ENCODE data around the gene FAM184A. TPM values are rescaled to one million over a fixed set of nuclear protein-coding genes. Genes with fewer than 3 reads are reported as not detected.
"Not testable (repeated sequence)": the region's sequence is repeated elsewhere in the genome, so short reads cannot be mapped to it uniquely, and the experiment has no call there.

The FAM184A gene, protein sequence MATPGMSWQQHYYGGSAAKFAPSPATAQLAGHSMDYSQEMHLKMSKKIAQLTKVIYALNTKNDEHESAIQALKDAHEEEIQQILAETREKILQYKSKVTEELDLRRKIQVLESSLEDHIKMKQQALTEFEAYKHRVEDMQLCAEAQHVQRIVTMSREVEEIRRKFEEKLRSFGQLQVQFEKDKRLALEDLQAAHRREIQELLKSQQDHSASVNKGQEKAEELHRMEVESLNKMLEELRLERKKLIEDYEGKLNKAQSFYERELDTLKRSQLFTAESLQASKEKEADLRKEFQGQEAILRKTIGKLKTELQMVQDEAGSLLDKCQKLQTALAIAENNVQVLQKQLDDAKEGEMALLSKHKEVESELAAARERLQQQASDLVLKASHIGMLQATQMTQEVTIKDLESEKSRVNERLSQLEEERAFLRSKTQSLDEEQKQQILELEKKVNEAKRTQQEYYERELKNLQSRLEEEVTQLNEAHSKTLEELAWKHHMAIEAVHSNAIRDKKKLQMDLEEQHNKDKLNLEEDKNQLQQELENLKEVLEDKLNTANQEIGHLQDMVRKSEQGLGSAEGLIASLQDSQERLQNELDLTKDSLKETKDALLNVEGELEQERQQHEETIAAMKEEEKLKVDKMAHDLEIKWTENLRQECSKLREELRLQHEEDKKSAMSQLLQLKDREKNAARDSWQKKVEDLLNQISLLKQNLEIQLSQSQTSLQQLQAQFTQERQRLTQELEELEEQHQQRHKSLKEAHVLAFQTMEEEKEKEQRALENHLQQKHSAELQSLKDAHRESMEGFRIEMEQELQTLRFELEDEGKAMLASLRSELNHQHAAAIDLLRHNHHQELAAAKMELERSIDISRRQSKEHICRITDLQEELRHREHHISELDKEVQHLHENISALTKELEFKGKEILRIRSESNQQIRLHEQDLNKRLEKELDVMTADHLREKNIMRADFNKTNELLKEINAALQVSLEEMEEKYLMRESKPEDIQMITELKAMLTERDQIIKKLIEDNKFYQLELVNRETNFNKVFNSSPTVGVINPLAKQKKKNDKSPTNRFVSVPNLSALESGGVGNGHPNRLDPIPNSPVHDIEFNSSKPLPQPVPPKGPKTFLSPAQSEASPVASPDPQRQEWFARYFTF
- total RNA-seq (1 to 10 TPM; 3.4 to 5.3 TPM), polyA plus RNA-seq (1 to 10 TPM in 1 of 3 donors, under 1 TPM in 2; 0.51 to 2.2 (median 0.95) TPM), total RNA-seq (7.3 to 15.8 (median 14.4) reads per million in 6 experiments)

DNA sequence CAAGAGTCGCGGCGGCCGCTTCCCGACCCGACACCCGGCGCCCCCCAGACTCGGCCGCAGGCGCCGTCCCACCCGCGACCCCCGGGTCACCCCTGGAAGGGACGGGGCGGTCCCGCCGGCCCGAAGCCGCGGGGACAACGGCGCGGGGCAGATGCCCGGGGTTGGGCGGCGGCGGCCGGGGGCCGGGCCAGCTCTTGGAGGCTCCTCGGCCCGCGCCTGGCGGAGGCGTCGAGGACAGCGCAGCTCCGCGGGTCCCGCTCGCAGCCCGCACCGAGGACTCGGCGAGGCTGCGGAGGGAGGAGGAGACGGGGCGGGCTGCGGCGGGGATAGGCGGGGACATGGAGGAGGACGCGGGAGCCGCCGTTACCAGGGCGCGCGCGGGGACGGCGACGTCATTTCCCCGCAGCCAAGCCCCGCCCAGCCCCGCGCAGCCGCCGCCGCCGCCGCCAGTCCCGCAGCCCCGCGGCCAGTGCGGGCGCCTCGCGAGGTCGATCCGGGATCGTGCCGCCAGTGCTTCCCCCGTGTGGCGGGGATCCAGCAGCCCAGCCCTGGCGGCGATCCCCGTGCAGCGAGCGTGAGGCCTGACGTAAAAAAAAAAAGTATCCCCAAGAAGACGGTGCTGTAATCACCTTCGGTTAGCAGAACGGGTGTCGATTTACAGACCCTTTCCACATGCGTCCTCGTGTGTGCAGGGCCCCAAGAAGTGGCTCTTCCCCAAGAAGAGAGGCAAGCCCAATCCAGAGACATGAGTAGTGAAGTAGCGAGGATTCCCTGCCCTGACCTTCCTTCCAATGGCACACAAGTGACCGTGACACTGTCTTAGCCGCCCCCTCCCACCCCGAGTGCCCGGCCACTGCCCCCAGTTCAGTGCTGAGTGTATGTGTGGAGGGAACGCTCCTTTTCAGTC lies at the start of gene FAM184A:
Gene FAM184A, minus strand, starts transcription at position 289 of the 907 bp plus-strand sequence. CDS start 365 bp downstream, outside the sequence.
- DNase-seq: peak; percentile 49 to 84 (median 79)
- peaks cover 20 to 36% (median 33%) of the 10 kb centered on the region in 4 donors for H3K4me1 Mint-ChIP-seq
- H3K27me3 Mint-ChIP-seq: peaks cover 0 to 5% (median 0%) of the 10 kb centered on the region in 5 donors
- peak; percentile 65 to 72 for ATAC-seq
- peaks cover 0 to 8% (median 7%) of the 10 kb centered on the region in 3 donors for H3K36me3 Mint-ChIP-seq
- POLR2A ChIA-PET: interaction anchor here (0.6 to 1.3 kb wide), 5 partner anchors 21 to 189 kb away, joined by 3 to 6 read pairs (median 3); partner anchors contain the start of gene ASF1A
- H3K9me3 Mint-ChIP-seq: peaks cover 0 to 13% (median 7%) of the 10 kb centered on the region in 9 donors
- peak within 1 kb of the TSS; percentile 83 to 98 (median 93) for H3K27ac Mint-ChIP-seq
- H3K4me3 Mint-ChIP-seq: peak within 1 kb of the TSS; percentile 71 to 96 (median 94)

GRCh38 chr6:119127627-119128026 lies 49.2 kb upstream of the FAM184A start:
- no peak for ATAC-seq
- no peak for DNase-seq
- Mint-ChIP-seq H3K9me3 (no peaks in the 10 kb centered on the region), H3K27ac (no peak overlapping the region), H3K36me3 (no peaks in the 10 kb centered on the region), H3K4me3 (no peak overlapping the region), H3K27me3 (peaks cover 0 to 1% (median 0%) of the 10 kb centered on the region in 5 donors), H3K4me1 (peaks cover 0 to 6% (median 2%) of the 10 kb centered on the region in 4 donors)
- POLR2A ChIA-PET: no interaction called here

- DNase-seq (no peak), ATAC-seq (no peak)
- no peaks in the 10 kb centered on the region for H3K9me3 Mint-ChIP-seq
- H3K36me3 Mint-ChIP-seq: no peaks in the 10 kb centered on the region
- no peak overlapping the region for H3K4me3 Mint-ChIP-seq
- POLR2A ChIA-PET: no interaction called here
- peaks cover 0 to 6% (median 2%) of the 10 kb centered on the region in 4 donors for H3K4me1 Mint-ChIP-seq
- peaks cover 0 to 1% (median 0%) of the 10 kb centered on the region in 5 donors for H3K27me3 Mint-ChIP-seq
- no peak overlapping the region for H3K27ac Mint-ChIP-seq
Observed at GRCh38 chr6:119126826-119127225, 48.4 kb upstream of the FAM184A start.

GRCh38 chr6:119126140-119126539 lies 47.7 kb upstream of the FAM184A start:
- DNase-seq (no peak), ATAC-seq (no peak)
- Mint-ChIP-seq H3K4me1 (peaks cover 0 to 6% (median 2%) of the 10 kb centered on the region in 4 donors), H3K27me3 (peaks cover 0 to 1% (median 0%) of the 10 kb centered on the region in 5 donors), H3K27ac (no peak overlapping the region), H3K4me3 (no peak overlapping the region), H3K36me3 (no peaks in the 10 kb centered on the region), H3K9me3 (no peaks in the 10 kb centered on the region)
- POLR2A ChIA-PET: no interaction called here

DNA sequence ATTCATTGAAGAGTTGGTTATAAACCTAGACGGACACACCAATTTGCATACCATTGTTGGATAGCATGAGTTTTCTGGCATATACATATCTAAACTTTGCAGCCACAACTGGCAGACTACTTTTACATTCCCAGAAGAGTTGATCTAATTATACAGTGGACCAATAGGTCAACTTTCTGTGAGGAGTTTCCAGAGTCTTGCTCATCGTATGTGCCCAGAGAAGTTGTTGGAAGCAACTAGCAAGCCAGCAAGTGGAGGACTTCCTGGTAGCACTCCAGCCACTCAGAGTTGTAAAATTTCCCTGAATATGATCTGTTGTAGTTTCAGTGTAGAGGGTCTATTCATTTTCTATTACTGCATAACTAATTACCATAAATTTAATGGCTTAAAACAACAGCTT lies 47.1 kb upstream of the FAM184A start:
- H3K9me3 Mint-ChIP-seq: no peaks in the 10 kb centered on the region
- no peak for ATAC-seq
- peaks cover 0 to 6% (median 2%) of the 10 kb centered on the region in 4 donors for H3K4me1 Mint-ChIP-seq
- H3K4me3 Mint-ChIP-seq: no peak overlapping the region
- POLR2A ChIA-PET: no interaction called here
- DNase-seq: no peak
- H3K36me3 Mint-ChIP-seq: no peaks in the 10 kb centered on the region
- peaks cover 0 to 1% (median 0%) of the 10 kb centered on the region in 5 donors for H3K27me3 Mint-ChIP-seq
- H3K27ac Mint-ChIP-seq: no peak overlapping the region

- POLR2A ChIA-PET: no interaction called here
- peaks cover 0 to 3% (median under 1%) of the 10 kb centered on the region in 4 donors for H3K4me1 Mint-ChIP-seq
- no peak overlapping the region for H3K27ac Mint-ChIP-seq
- ATAC-seq (no peak), DNase-seq (no peak)
- H3K27me3 Mint-ChIP-seq: peaks cover 0 to 1% (median 0%) of the 10 kb centered on the region in 5 donors
- no peaks in the 10 kb centered on the region for H3K9me3 Mint-ChIP-seq
- no peaks in the 10 kb centered on the region for H3K36me3 Mint-ChIP-seq
- H3K4me3 Mint-ChIP-seq: no peak overlapping the region
Observed at GRCh38 chr6:119124079-119124824, 45.8 kb upstream of the FAM184A start.

GRCh38 chr6:119122336-119122735 lies 43.9 kb upstream of the FAM184A start:
- Mint-ChIP-seq H3K4me1 (no peaks in the 10 kb centered on the region), H3K27ac (peak overlapping the region in 1 of 10 donors; percentile 40), H3K9me3 (no peaks in the 10 kb centered on the region), H3K27me3 (peaks cover 0 to 1% (median 0%) of the 10 kb centered on the region in 5 donors), H3K4me3 (no peak overlapping the region), H3K36me3 (no peaks in the 10 kb centered on the region)
- POLR2A ChIA-PET: interaction anchor here (0.6 kb wide), 1 partner anchor 668 kb away, joined by 6 read pairs; no protein-coding TSS in a partner anchor
- DNase-seq (no peak), ATAC-seq (no peak)

DNA sequence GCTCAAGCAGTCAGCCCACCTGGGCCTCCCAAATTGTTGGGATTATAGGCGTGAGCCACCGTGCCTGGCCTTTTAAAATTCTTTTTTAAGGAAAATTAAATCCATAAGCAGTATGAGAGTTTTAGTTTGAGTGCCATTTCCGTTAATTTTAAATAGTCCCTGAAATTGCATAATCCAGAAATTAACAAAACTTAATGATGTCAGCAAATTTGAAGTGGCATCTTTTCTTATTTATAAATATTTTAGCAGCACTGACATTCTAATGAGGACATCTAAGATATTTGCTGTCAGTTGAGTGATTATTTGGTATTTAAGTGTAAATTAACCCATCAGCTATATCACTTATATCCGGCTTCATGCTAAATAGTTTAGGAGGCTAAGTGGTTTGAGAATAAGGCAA lies 42.9 kb upstream of the FAM184A start:
- POLR2A ChIA-PET: no interaction called here

DNA sequence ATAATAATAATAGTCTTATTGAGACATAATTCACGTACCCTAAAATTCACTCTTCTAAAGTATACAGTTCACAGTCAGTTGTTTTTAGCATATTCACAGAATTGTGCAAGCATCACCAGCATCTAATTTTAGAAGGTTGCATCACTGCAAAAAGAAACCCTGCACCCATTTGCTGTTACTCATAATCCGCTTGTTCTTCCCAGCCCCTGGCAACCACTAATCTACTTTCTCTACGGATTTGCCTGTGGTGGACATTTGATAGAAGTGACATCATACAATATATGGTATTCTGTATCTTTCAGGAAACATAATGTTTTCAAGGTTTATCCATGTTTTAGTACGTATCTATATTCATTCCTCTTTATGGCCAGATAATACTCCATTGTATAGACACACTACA lies 41.5 kb upstream of the FAM184A start:
- H3K27ac Mint-ChIP-seq: no peak overlapping the region
- POLR2A ChIA-PET: no interaction called here
- no peaks in the 10 kb centered on the region for H3K27me3 Mint-ChIP-seq
- H3K4me3 Mint-ChIP-seq: no peak overlapping the region
- no peak for DNase-seq
- H3K9me3 Mint-ChIP-seq: no peaks in the 10 kb centered on the region
- ATAC-seq: no peak
- no peaks in the 10 kb centered on the region for H3K4me1 Mint-ChIP-seq
- no peaks in the 10 kb centered on the region for H3K36me3 Mint-ChIP-seq

More for the DNA sequence above, 42.9 kb upstream of the FAM184A start:
- Mint-ChIP-seq H3K4me1 (no peaks in the 10 kb centered on the region), H3K4me3 (no peak overlapping the region), H3K27me3 (no peaks in the 10 kb centered on the region), H3K9me3 (no peaks in the 10 kb centered on the region), H3K27ac (no peak overlapping the region), H3K36me3 (no peaks in the 10 kb centered on the region)
- ATAC-seq (no peak), DNase-seq (no peak)

DNA sequence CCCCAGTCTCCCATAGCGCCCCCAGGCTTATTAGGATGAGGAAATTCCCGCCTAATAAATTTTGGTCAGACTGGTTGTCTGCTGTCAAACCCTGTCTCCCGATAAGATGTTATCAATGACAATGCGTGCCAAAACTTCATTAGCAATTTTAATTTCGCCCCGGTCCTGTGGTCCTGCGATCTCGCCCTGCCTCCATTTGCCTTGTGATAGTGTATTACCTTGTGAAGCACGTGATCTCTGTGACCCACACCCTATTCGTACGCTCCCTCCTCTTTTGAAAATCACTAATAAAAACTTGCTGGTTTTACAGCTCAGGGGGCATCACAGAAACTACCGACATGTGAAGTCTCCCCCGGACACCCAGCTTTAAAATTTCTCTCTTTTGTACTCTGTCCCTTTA lies 40.6 kb upstream of the FAM184A start:
- H3K36me3 Mint-ChIP-seq, DNase-seq, H3K27me3 Mint-ChIP-seq, H3K9me3 Mint-ChIP-seq, ATAC-seq, POLR2A ChIA-PET, H3K4me3 Mint-ChIP-seq, H3K4me1 Mint-ChIP-seq: not testable (repeated sequence)
- peak overlapping the region in 1 of 10 donors; percentile 4 for H3K27ac Mint-ChIP-seq

- ATAC-seq: no peak
- H3K4me1 Mint-ChIP-seq: no peaks in the 10 kb centered on the region
Observed at GRCh38 chr6:119116712-119117281, 38.3 kb upstream of the FAM184A start.

More at GRCh38 chr6:119116712-119117281, 38.3 kb upstream of the FAM184A start:
- Mint-ChIP-seq H3K27ac (no peak overlapping the region), H3K9me3 (no peaks in the 10 kb centered on the region), H3K27me3 (peaks cover 0 to 4% (median 0%) of the 10 kb centered on the region in 5 donors), H3K36me3 (no peaks in the 10 kb centered on the region), H3K4me3 (no peak overlapping the region)
- POLR2A ChIA-PET: no interaction called here
- no peak for DNase-seq

Data from naive thymus-derived CD8-positive, alpha-beta T cell (primary cell).